Ovary (tissue), 9 donors: ENCODE results near the gene SLC12A6. TPM values are rescaled to one million over a fixed set of nuclear protein-coding genes. Genes with fewer than 3 reads are reported as not detected.

Experiments
- DNase-seq, 5 donors: peaks; one replicate each; pipeline ENCODE4 v3.0.0-alpha.2; 2019 to 2020
- H3K27ac ChIP-seq, 2 donors: fragments of 200-600 bp; one replicate each; pipeline versions ENCODE4 v1.5.1 to v1.8.0; 2019 to 2022
- H3K27me3 ChIP-seq: fragments of 200-600 bp; one replicate; pipeline ENCODE4 v1.8.0; 2022
- H3K36me3 ChIP-seq: fragments of 200-600 bp; sonication (generic); one replicate; pipeline ENCODE4 v1.5.1; 2019
- H3K4me1 ChIP-seq: one replicate; pipeline ENCODE4 v1.8.1; 2013; ENCODE audit warnings: mild to moderate bottlenecking, moderate library complexity; ENCODE audit not compliant: insufficient read depth
- H3K4me3 ChIP-seq: fragments of 200-600 bp; sonication (generic); one replicate; pipeline ENCODE4 v1.5.1; 2017
- H3K9me3 ChIP-seq, 2 donors: fragments of 200-600 bp in 1 of 2; sonication (generic) in 1 of 2; one replicate each; pipeline versions ENCODE4 v1.5.1 to v1.8.1; 2013 to 2019; ENCODE audit warnings: mild to moderate bottlenecking in 1 of 2, moderate library complexity in 1 of 2
- EP300 ChIP-seq: sonication (generic); formaldehyde crosslinking; IDR thresholded peaks from one replicate; pipeline ENCODE4 v1.6.1; 2017; ENCODE audit warnings: antibody characterized with exemption
- POLR2A ChIP-seq: fragments of 450-650 bp; IDR thresholded peaks from one replicate; pipeline ENCODE4 v1.6.1; 2017; ENCODE audit warnings: antibody characterized with exemption, mild to moderate bottlenecking, moderate library complexity
- WGBS, 3 donors: extraction: QIAGEN DNeasy Blood & Tissue Kit in 1 of 3; methylation state at CpG; one replicate each; pipeline versions ENCODE4 v1.1.5 to v1.1.7; 2013 to 2017; 5-methylcytosine and 5-hydroxymethylcytosine counted together
- intact Hi-C, 4 donors: fragments of 100-400 bp; cut with DNase I; formaldehyde crosslinking; loops; one replicate each; pipeline versions ENCODE4 v1.11.0 to v1.15.1; 2022 to 2023
- polyA plus RNA-seq, 2 donors: library from polyadenylated mRNA; stranded (reverse); fragments of 200-250 nt in 1 of 2; fragments of 350-450 nt in 1 of 2; fragmentation: Illumina TruSeq in 1 of 2; extraction: RNeasy Lipid Tissue Mini Kit (QIAGEN cat#74804) in 1 of 2; gene quantifications; one replicate each; pipeline ENCODE4 v1.2.3, GENCODE V29; 2013 to 2014
- total RNA-seq, 7 donors: library from RNA; depleted of rRNA in 2 of 7; stranded (reverse); fragments of >200 nt in 2 of 7; fragmentation: NEBNext Ultra II Directional in 3 of 7; extraction: Animal tissue kit (Norgen Biotek cat#: 25700) in 3 of 7; gene quantifications; one replicate each; pipeline versions ENCODE4 v1.1.0 to v1.2.4, GENCODE V29; 2016 to 2023
- TF ChIP-seq, protein P1 (sequence below), 3 donors: fragments of 450-650 bp in 2 of 3; fragments of 200-600 bp in 1 of 3; IDR thresholded peaks; one replicate each; pipeline versions ENCODE4 v1.5.1 to v1.8.0; 2016 to 2022; ENCODE audit warnings: antibody characterized with exemption in 3 of 3, mild to moderate bottlenecking in 1 of 3
- donor health status: DM: no; HTN: no; CAD: no; lungs with moderate emphysema.
- donor health status: DM: no; HTN: no; CAD: no.
- donor health status: Bipolar disorder and iron deficiency.
- donor health status: DM: yes; HTN: yes; CAD: no.
- donor health status: DM: no; HTN: no; CAD: no.
- donor health status: DM: yes; HTN: yes; CAD: no.

SLC12A6 gene
- total and polyA plus RNA-seq, 9 donors = 6.9 to 19.7 (median 11.4) TPM

DNA sequence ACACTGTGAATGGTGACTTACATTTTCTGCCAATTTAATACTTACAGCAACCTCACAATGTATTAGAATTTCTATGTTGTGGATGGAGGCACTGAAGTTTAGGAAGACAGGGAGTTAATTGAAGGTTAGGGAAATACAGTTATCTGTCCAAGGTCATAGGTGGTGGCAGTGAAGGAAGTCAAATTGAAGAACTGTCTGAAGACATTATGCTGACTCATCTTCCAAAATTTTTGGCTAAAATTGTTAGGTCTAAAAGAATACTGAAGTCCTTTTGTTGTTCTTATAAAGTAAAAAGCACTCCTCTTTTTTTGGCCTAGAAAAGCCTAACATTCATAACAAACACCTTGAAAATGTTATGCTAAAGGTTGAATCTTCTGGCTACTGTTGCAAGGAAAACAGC is 85.0 kb downstream of the SLC12A6 start:
- intact Hi-C loops = loop anchor here in 1 of 4 donors (10.0 kb wide), 1 partner anchor 102 kb away; no protein-coding TSS in a partner anchor
- H3K27ac ChIP-seq = no peak overlapping the region

DNA sequence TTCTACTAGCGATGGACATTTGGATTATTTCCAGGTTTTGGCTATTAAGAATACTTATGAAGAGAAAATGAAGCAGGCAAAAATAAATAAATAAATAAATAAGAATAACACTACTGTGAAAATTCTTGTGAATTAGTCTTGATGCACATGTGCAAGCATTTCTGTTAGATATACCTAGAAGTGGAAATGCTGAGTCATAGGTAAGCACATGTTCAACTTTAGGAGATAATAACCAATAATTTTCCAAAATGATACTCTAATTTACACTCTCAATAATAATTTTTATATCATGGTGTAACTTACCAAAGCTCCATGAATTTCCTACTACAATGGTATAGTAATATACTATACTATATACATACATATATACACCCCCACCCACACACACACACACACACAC is 89.4 kb downstream of the SLC12A6 start:
- H3K9me3 ChIP-seq = no peaks in the 10 kb centered on the region
- H3K27ac ChIP-seq = no peak overlapping the region
- DNase-seq = no peak
- TF ChIP-seq POLR2A (no peak), EP300 (no peak)
- TF ChIP-seq, protein P1, sequence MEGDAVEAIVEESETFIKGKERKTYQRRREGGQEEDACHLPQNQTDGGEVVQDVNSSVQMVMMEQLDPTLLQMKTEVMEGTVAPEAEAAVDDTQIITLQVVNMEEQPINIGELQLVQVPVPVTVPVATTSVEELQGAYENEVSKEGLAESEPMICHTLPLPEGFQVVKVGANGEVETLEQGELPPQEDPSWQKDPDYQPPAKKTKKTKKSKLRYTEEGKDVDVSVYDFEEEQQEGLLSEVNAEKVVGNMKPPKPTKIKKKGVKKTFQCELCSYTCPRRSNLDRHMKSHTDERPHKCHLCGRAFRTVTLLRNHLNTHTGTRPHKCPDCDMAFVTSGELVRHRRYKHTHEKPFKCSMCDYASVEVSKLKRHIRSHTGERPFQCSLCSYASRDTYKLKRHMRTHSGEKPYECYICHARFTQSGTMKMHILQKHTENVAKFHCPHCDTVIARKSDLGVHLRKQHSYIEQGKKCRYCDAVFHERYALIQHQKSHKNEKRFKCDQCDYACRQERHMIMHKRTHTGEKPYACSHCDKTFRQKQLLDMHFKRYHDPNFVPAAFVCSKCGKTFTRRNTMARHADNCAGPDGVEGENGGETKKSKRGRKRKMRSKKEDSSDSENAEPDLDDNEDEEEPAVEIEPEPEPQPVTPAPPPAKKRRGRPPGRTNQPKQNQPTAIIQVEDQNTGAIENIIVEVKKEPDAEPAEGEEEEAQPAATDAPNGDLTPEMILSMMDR (IDR thresholded peaks at IDR 0.05) = no peak
- no peak overlapping the region for H3K4me3 ChIP-seq
- no peaks in the 10 kb centered on the region for H3K4me1 ChIP-seq
- no peaks in the 10 kb centered on the region for H3K36me3 ChIP-seq
- whole genome bisulfite sequencing, 3 donors = 93 to 98% (median 98%) methylated on average over 1 of the region's 1 CpG
- intact Hi-C loops = no loop called here
- no peaks in the 10 kb centered on the region for H3K27me3 ChIP-seq

More for the DNA sequence above, 85.0 kb downstream of the SLC12A6 start:
- no peak overlapping the region for H3K4me3 ChIP-seq
- no peaks in the 10 kb centered on the region for H3K27me3 ChIP-seq
- no peak for DNase-seq
- no peaks in the 10 kb centered on the region for H3K4me1 ChIP-seq
- no peak for TF ChIP-seq POLR2A
- TF ChIP-seq, protein P1 (IDR thresholded peaks at IDR 0.05) = no peak
- TF ChIP-seq EP300 = no peak
- no peaks in the 10 kb centered on the region for H3K36me3 ChIP-seq
- no peaks in the 10 kb centered on the region for H3K9me3 ChIP-seq

DNA sequence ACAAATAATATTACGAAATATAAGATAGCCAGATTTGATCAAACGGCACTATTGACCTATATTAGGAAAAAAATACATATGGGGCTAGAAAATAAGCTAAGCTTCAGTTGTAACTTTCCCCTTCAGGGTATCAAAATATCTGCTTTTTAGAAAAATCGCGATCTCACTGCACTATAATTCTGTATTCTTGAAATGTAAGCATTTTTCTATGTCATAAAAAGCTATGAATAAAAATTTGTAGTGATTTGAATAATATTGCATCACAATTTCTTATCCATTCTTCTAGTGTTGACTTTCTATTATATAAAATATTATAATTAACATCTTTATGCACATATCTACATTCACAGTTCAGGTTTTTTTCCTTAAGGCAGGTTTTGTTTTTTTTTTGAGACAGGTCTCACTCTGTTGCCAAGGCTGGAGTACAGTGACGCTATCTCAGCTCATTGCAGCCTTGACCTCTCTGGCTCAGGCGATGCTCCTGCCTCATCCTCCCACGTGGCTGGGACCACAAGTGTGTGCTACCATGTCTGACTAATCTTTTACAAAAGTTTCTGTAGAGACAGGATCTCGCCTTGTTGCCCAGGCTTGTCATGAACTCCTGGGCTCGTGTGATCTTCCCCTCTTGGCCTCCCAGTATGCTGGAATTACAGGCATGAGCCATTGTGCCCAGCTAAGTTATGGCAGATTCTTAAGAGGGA is 91.2 kb downstream of the SLC12A6 start:
- 72 to 74% (median 73%) methylated on average over 9 of the region's 9 CpGs for WGBS, 3 donors
- TF ChIP-seq EP300 = no peak
- TF ChIP-seq POLR2A = no peak
- TF ChIP-seq, protein P1 (IDR thresholded peaks at IDR 0.05) = no peak
- intact Hi-C loops = no loop called here
- no peaks in the 10 kb centered on the region for H3K4me1 ChIP-seq
- no peaks in the 10 kb centered on the region for H3K9me3 ChIP-seq
- no peak overlapping the region for H3K4me3 ChIP-seq
- H3K36me3 ChIP-seq = no peaks in the 10 kb centered on the region
- no peak overlapping the region for H3K27ac ChIP-seq
- H3K27me3 ChIP-seq = no peaks in the 10 kb centered on the region
- no peak for DNase-seq

DNA sequence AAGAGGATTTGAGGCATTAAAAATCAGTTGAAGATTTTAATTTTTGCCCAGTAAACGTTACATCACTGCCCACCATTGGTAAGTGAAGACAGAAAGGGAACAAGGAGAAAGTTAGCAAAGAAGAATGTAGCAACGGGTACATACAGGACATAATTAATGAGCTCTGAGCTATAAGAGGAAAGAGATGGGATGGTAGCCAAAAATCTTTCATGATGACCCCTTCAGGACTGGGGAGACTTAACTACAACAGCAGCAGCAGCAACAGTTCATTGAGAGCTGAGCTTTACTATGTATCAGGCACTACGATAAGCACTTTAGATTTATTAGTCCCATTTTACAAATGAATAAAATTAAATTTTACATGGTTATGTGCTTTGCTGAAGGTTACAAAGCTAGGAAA is 94.4 kb downstream of the SLC12A6 start:
- Histone ChIP-seq H3K27ac (no peak overlapping the region), H3K4me3 (no peak overlapping the region), H3K4me1 (no peaks in the 10 kb centered on the region), H3K36me3 (no peaks in the 10 kb centered on the region), H3K27me3 (no peaks in the 10 kb centered on the region), H3K9me3 (no peaks in the 10 kb centered on the region)
- 77 to 81% (median 80%) methylated on average over 3 of the region's 3 CpGs for WGBS, 3 donors
- TF ChIP-seq EP300 = no peak
- no peak for TF ChIP-seq POLR2A
- TF ChIP-seq, protein P1 (IDR thresholded peaks at IDR 0.05) = no peak
- no peak for DNase-seq
- intact Hi-C loops = no loop called here
